WI38 (cell line): Measurements from ENCODE around the gene PPP6R2.
"Not testable (repeated sequence)": the region's sequence is repeated elsewhere in the genome, so short reads cannot be mapped to it uniquely, and the experiment has no call there.

Source experiments
- H3K4me3 ChIP-seq: 2 replicates; pipeline ENCODE4 v1.5.1; 2011; ENCODE audit warnings: low read depth, mild to moderate bottlenecking, control low read depth, low read length
- CTCF ChIP-seq: IDR thresholded peaks from 2 replicates; pipeline ENCODE4 v1.5.1; 2012; ENCODE audit warnings: low read depth, mild to moderate bottlenecking, control low read depth, low read length

PPP6R2 gene

GRCh38 chr22:50400406-50400805, 57.3 kb downstream of the PPP6R2 start:
- TF ChIP-seq CTCF: no peak
- H3K4me3 ChIP-seq: no peak overlapping the region

DNA sequence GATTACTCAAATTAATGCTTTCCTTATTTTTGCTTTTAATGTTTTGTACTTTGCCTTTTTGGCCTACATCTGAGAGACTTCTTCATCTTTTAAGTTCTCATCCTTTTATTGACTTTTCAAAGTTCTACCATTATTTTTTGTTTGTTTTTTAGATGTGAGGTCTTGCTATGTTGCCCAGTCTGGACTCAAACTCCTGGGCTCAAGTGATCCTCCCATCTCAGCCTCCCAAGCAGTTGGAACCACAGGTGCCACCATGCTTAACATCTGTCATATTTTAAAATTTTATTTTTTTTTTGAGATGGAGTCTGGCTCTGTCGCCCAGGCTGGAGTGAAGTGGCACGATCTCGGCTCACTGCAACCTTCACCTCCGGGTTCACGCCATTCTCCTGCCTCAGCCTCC, 57.8 kb downstream of the PPP6R2 start:
- no peak for TF ChIP-seq CTCF

GRCh38 chr22:50401907-50402306, 58.8 kb downstream of the PPP6R2 start:
- no peak overlapping the region for H3K4me3 ChIP-seq
- no peak for TF ChIP-seq CTCF

More for the DNA sequence above, 57.8 kb downstream of the PPP6R2 start:
- H3K4me3 ChIP-seq: no peak overlapping the region

GRCh38 chr22:50403701-50404101, 60.6 kb downstream of the PPP6R2 start:
- TF ChIP-seq CTCF: no peak

GRCh38 chr22:50406416-50407170, 63.5 kb downstream of the PPP6R2 start:
- no peak for TF ChIP-seq CTCF
- H3K4me3 ChIP-seq: no peak overlapping the region

More at GRCh38 chr22:50403701-50404101, 60.6 kb downstream of the PPP6R2 start:
- no peak overlapping the region for H3K4me3 ChIP-seq

- no peak overlapping the region for H3K4me3 ChIP-seq
- no peak for TF ChIP-seq CTCF
Observed at GRCh38 chr22:50408311-50408710, 65.2 kb downstream of the PPP6R2 start.

- H3K4me3 ChIP-seq: not testable (repeated sequence)
Observed at GRCh38 chr22:50408954-50409353, 65.8 kb downstream of the PPP6R2 start.
